HepG2 (cell line): Measurements from ENCODE around the gene QKI. TPM values are rescaled to one million over a fixed set of nuclear protein-coding genes. Genes with fewer than 3 reads are reported as not detected.

Experiments
- ATAC-seq: fragments of 200-7000 bp; cut with Tn5 transposase; 3 replicates; pipeline ENCODE4 v1.9.1; 2020; ENCODE audit warnings: mild to moderate bottlenecking, moderate library complexity
- BruUV-seq: library from RNA; stranded (reverse); fragments of 400-500 nt; replicated peaks from 2 replicates; lab custom pipeline; 2021; lab: Mats Ljungman, UMichigan
- CTCF ChIA-PET: fragments of 300-600 bp; formaldehyde crosslinking; extraction: SDS; loops from one replicate; lab custom pipeline; 2021; ENCODE audit warnings: low total read pairs, inconsistent platforms, low intra/inter-chr PET ratio; lab: Yijun Ruan, JAX
- POLR2A ChIA-PET: fragments of 350-600 bp; sonication (Branson Sonifier 250); formaldehyde crosslinking; loops from one replicate; lab custom pipeline; 2020; ENCODE audit warnings: antibody characterized with exemption, inconsistent platforms; lab: Yijun Ruan, JAX
- DNase-seq: peaks from one replicate; pipeline ENCODE4 v3.0.0-alpha.2; 2015; ENCODE audit warnings: low spot score
- FAIRE-seq: peaks from 3 replicates; lab custom pipeline; 2011; peaks lifted over from hg19 to GRCh38; lab: Jason Lieb, UNC
- H2AFZ ChIP-seq: one replicate; pipeline ENCODE4 v1.6.1; 2011; ENCODE audit warnings: low read length, inconsistent platforms
- H3K27ac ChIP-seq: fragments of 300-600 bp; 3 replicates; pipeline ENCODE4 v1.8.0; 2011; ENCODE audit warnings: mixed run types, mild to moderate bottlenecking, mixed read lengths, low read length, inconsistent platforms; ENCODE audit not compliant: insufficient read depth; ENCODE audit errors: extremely low read length
- H3K27me3 ChIP-seq, 2 experiments: fragments of 200-600 bp in 1 of 2; 2 replicates in 1 of 2; 3 replicates in 1 of 2; pipeline versions ENCODE4 v1.6.0 to v1.8.0; 2011; ENCODE audit warnings: low read length in 2 of 2, mild to moderate bottlenecking in 2 of 2, moderate library complexity in 2 of 2, inconsistent platforms in 1 of 2; ENCODE audit not compliant: insufficient read depth in 2 of 2, control insufficient read depth in 1 of 2
- H3K36me3 ChIP-seq, 2 experiments: fragments of 200-600 bp in 1 of 2; replicated peaks in 1 of 2; 2 replicates in 1 of 2; 3 replicates in 1 of 2; pipeline versions ENCODE4 v1.5.1 to v1.8.0; 2011; ENCODE audit warnings: low read length in 2 of 2, inconsistent platforms in 1 of 2; ENCODE audit not compliant: insufficient read depth in 2 of 2, control insufficient read depth in 1 of 2
- H3K4me1 ChIP-seq: 2 replicates; pipeline ENCODE4 v1.5.1; 2012; ENCODE audit warnings: low read length, inconsistent platforms; ENCODE audit not compliant: insufficient read depth
- H3K4me2 ChIP-seq: 2 replicates; pipeline ENCODE4 v1.6.0; 2011; ENCODE audit warnings: low read depth, low read length, inconsistent platforms
- H3K4me3 ChIP-seq, 3 experiments: fragments of 200-600 bp in 1 of 3; sonication (generic), shearing (Covaris generic) in 1 of 3; replicated peaks in 1 of 3; 2 replicates each; pipeline ENCODE4 v1.5.1; 2011 to 2016; ENCODE audit warnings: low read length in 3 of 3, inconsistent platforms in 2 of 3, low read depth in 2 of 3, mild to moderate bottlenecking in 2 of 3, control low read depth in 1 of 3, mixed read lengths in 1 of 3; ENCODE audit not compliant: insufficient read depth in 1 of 3
- H3K79me2 ChIP-seq: one replicate; pipeline ENCODE4 v1.6.1; 2011; ENCODE audit warnings: low read length, inconsistent platforms; ENCODE audit not compliant: insufficient read depth
- H3K9ac ChIP-seq: 2 replicates; pipeline ENCODE4 v1.6.0; 2011; ENCODE audit warnings: mild to moderate bottlenecking, low read depth, low read length, inconsistent platforms; ENCODE audit not compliant: insufficient read depth
- H3K9me3 ChIP-seq: 2 replicates; pipeline ENCODE4 v1.5.1; 2012; ENCODE audit warnings: mild to moderate bottlenecking, low read length
- H4K20me1 ChIP-seq: 2 replicates; pipeline ENCODE4 v1.6.0; 2011; ENCODE audit warnings: inconsistent platforms, mild to moderate bottlenecking, low read length, moderate library complexity; ENCODE audit not compliant: insufficient read depth
- KDM5A ChIP-seq: fragments of 200-600 bp; sonication (generic); IDR thresholded peaks from 2 replicates; pipeline ENCODE4 v1.7.0; 2018; ENCODE audit warnings: antibody characterized with exemption, mild to moderate bottlenecking, low read length, borderline replicate concordance
- POLR2G ChIP-seq: fragments of 200-400 bp; formaldehyde crosslinking; IDR thresholded peaks from 2 replicates; pipeline ENCODE4 v1.6.1; 2018; ENCODE audit warnings: mild to moderate bottlenecking, low read depth, low read length, moderate library complexity
- TBX2 ChIP-seq: sonication (generic); formaldehyde crosslinking; IDR thresholded peaks from 2 replicates; pipeline ENCODE4 v1.5.0; 2020; ENCODE audit warnings: missing genetic modification reagents, mild to moderate bottlenecking, borderline replicate concordance
- U2AF2 ChIP-seq: fragments of 200-400 bp; formaldehyde crosslinking; IDR thresholded peaks from 2 replicates; pipeline ENCODE4 v1.6.1; 2017; ENCODE audit warnings: low read depth, mild to moderate bottlenecking, low read length
- WIZ ChIP-seq: sonication (generic); formaldehyde crosslinking; IDR thresholded peaks from 2 replicates; pipeline ENCODE4 v1.5.1; 2020; ENCODE audit warnings: mild to moderate bottlenecking, missing genetic modification reagents
- ZFP36L2 ChIP-seq: sonication (generic); formaldehyde crosslinking; IDR thresholded peaks from 2 replicates; pipeline ENCODE4 v1.4.0; 2020; ENCODE audit warnings: missing genetic modification reagents
- ZMYM2 ChIP-seq: sonication (generic); formaldehyde crosslinking; IDR thresholded peaks from 2 replicates; pipeline ENCODE4 v1.8.0; 2022; ENCODE audit warnings: mild to moderate bottlenecking, missing genetic modification reagents
- ZNF18 ChIP-seq: sonication (generic); formaldehyde crosslinking; IDR thresholded peaks from 2 replicates; pipeline ENCODE4 v1.8.0; 2022; ENCODE audit warnings: mild to moderate bottlenecking, missing genetic modification reagents; ENCODE audit not compliant: insufficient replicate concordance
- ZNF205 ChIP-seq: IDR thresholded peaks from 2 replicates; pipeline ENCODE4 v1.6.1; 2018; ENCODE audit warnings: missing biosample characterization, missing genetic modification reagents
- ZNF558 ChIP-seq: sonication (generic); formaldehyde crosslinking; IDR thresholded peaks from 2 replicates; pipeline ENCODE4 v1.9.0; 2022; ENCODE audit warnings: mild to moderate bottlenecking, missing genetic modification reagents, borderline replicate concordance
- WGBS: methylation state at CpG from one replicate; pipeline ENCODE4 v1.1.6; 2017; ENCODE audit warnings: low lambda C conversion rate; 5-methylcytosine and 5-hydroxymethylcytosine counted together
- in situ Hi-C: cut with HindIII; loops from 2 replicates; pipeline ENCODE4 v1.10.0; 2017; ENCODE audit warnings: low pct_unique_long_range_greater_than_20kb; ENCODE audit not compliant: extremely low pct_ligation_motif_present
- intact Hi-C: fragments of 100-400 bp; cut with micrococcal nuclease; formaldehyde crosslinking; loops from one replicate; pipeline ENCODE4 v1.10.0; 2022; ENCODE audit not compliant: unreplicated experiment
- polyA plus RNA-seq, 8 experiments: library from polyadenylated mRNA; depleted of rRNA in 3 of 8; stranded (reverse) in 7 of 8; unstranded in 1 of 8; fragments of >200 nt; fragmentation: Illumina TruSeq in 4 of 8; extraction: Trizol in 4 of 8; gene quantifications; 2 replicates each; pipeline versions ENCODE4 v1.2.1 to v1.2.3, GENCODE V29; 2011 to 2016; ENCODE audit warnings: low read depth in 4 of 8, missing spikeins in 1 of 8, mixed read lengths in 1 of 8; ENCODE audit not compliant: insufficient read depth in 1 of 8
- total RNA-seq, 5 experiments: library from RNA; depleted of rRNA; stranded (reverse); fragments of >200 nt; fragmentation: Illumina TruSeq; extraction: Trizol; gene quantifications; 2 replicates each; pipeline ENCODE4 v1.2.3, GENCODE V29; 2016; ENCODE audit warnings: low read depth in 1 of 5
- TF ChIP-seq, protein P1 (sequence below): sonication (generic); formaldehyde crosslinking; IDR thresholded peaks from 2 replicates; pipeline ENCODE4 v1.4.0; 2020; ENCODE audit warnings: missing genetic modification reagents
- TF ChIP-seq, protein P2 (sequence below): sonication (generic); formaldehyde crosslinking; IDR thresholded peaks from 2 replicates; pipeline ENCODE4 v1.5.0; 2020; ENCODE audit warnings: missing genetic modification reagents, mild to moderate bottlenecking, borderline replicate concordance
- TF ChIP-seq, protein P3 (sequence below): sonication (generic); formaldehyde crosslinking; IDR thresholded peaks from 2 replicates; pipeline ENCODE4 v1.5.1; 2020; ENCODE audit warnings: mild to moderate bottlenecking, missing genetic modification reagents, moderate library complexity
- TF ChIP-seq, protein P4 (sequence below): sonication (generic); formaldehyde crosslinking; IDR thresholded peaks from 2 replicates; pipeline ENCODE4 v1.8.0; 2022; ENCODE audit warnings: missing genetic modification reagents, mild to moderate bottlenecking, borderline replicate concordance

The QKI gene
- total and polyA plus RNA-seq, 2 of the 13 experiments (the other 11 are each of a cell fraction or from before 2014, with no cell fraction given) = 136 to 137 TPM

DNA sequence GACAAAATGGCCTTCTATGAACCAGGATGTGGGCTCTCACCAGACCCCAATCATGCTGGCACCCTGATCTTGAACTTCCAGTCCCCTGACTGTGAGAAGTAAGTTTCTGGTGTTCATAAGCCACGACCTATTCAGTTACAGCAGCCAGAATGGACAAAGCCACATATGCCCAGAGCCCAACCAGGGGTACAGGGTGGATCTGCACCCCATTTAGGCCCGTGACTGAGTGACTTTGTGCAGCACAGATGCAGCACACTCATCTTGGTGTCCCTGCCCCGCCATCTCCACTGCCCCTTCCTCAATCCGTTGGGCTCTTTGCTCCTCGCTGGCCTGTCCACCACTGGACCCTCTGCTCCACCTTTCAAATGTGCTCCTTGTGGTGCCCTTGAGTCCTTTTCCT lies 205.6 kb downstream of the QKI start:
- WGBS = 22% methylated on average over 5 of the region's 5 CpGs
- H4K20me1 ChIP-seq = no peaks in the 10 kb centered on the region
- H2AFZ ChIP-seq = no peak overlapping the region
- H3K4me3 ChIP-seq = no peak overlapping the region
- no peak overlapping the region for H3K27ac ChIP-seq
- no peaks in the 10 kb centered on the region for H3K36me3 ChIP-seq
- FAIRE-seq (no peak), ATAC-seq (no peak), DNase-seq (no peak)
- no peak overlapping the region for H3K4me2 ChIP-seq
- no TSS peak for BruUV-seq
- H3K79me2 ChIP-seq = no peaks in the 10 kb centered on the region
- ChIA-PET CTCF (no interaction called here), POLR2A (no interaction called here)
- no peak overlapping the region for H3K9ac ChIP-seq
- H3K9me3 ChIP-seq = no peaks in the 10 kb centered on the region
- peaks cover 0 to 2% of the 10 kb centered on the region in 2 experiments; a peak in 2 of 5 replicates for H3K27me3 ChIP-seq
- intact Hi-C loops = no loop called here
- H3K4me1 ChIP-seq = no peaks in the 10 kb centered on the region
- in situ Hi-C loops = no loop called here
- TF ChIP-seq U2AF2 (no peak), POLR2G (no peak), ZNF558 (CRISPR knock-in tag) (no peak), ZMYM2 (CRISPR knock-in tag) (no peak), KDM5A (no peak), ZFP36L2 (CRISPR knock-in tag) (no peak), WIZ (CRISPR knock-in tag) (no peak), ZNF205 (CRISPR knock-in tag) (no peak), ZNF18 (CRISPR knock-in tag) (no peak), TBX2 (no peak)
- TF ChIP-seq, protein P1, sequence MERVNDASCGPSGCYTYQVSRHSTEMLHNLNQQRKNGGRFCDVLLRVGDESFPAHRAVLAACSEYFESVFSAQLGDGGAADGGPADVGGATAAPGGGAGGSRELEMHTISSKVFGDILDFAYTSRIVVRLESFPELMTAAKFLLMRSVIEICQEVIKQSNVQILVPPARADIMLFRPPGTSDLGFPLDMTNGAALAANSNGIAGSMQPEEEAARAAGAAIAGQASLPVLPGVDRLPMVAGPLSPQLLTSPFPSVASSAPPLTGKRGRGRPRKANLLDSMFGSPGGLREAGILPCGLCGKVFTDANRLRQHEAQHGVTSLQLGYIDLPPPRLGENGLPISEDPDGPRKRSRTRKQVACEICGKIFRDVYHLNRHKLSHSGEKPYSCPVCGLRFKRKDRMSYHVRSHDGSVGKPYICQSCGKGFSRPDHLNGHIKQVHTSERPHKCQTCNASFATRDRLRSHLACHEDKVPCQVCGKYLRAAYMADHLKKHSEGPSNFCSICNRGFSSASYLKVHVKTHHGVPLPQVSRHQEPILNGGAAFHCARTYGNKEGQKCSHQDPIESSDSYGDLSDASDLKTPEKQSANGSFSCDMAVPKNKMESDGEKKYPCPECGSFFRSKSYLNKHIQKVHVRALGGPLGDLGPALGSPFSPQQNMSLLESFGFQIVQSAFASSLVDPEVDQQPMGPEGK (CRISPR knock-in tag) = no peak
- TF ChIP-seq, protein P2, sequence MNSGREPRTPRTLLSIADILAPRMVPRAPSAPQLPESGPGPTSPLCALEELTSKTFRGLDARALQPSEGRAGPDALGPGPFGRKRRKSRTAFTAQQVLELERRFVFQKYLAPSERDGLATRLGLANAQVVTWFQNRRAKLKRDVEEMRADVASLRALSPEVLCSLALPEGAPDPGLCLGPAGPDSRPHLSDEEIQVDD (CRISPR knock-in tag) = no peak
- TF ChIP-seq, protein P3, sequence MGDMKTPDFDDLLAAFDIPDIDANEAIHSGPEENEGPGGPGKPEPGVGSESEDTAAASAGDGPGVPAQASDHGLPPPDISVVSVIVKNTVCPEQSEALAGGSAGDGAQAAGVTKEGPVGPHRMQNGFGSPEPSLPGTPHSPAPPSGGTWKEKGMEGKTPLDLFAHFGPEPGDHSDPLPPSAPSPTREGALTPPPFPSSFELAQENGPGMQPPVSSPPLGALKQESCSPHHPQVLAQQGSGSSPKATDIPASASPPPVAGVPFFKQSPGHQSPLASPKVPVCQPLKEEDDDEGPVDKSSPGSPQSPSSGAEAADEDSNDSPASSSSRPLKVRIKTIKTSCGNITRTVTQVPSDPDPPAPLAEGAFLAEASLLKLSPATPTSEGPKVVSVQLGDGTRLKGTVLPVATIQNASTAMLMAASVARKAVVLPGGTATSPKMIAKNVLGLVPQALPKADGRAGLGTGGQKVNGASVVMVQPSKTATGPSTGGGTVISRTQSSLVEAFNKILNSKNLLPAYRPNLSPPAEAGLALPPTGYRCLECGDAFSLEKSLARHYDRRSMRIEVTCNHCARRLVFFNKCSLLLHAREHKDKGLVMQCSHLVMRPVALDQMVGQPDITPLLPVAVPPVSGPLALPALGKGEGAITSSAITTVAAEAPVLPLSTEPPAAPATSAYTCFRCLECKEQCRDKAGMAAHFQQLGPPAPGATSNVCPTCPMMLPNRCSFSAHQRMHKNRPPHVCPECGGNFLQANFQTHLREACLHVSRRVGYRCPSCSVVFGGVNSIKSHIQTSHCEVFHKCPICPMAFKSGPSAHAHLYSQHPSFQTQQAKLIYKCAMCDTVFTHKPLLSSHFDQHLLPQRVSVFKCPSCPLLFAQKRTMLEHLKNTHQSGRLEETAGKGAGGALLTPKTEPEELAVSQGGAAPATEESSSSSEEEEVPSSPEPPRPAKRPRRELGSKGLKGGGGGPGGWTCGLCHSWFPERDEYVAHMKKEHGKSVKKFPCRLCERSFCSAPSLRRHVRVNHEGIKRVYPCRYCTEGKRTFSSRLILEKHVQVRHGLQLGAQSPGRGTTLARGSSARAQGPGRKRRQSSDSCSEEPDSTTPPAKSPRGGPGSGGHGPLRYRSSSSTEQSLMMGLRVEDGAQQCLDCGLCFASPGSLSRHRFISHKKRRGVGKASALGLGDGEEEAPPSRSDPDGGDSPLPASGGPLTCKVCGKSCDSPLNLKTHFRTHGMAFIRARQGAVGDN (CRISPR knock-in tag) = no peak
- TF ChIP-seq, protein P4, sequence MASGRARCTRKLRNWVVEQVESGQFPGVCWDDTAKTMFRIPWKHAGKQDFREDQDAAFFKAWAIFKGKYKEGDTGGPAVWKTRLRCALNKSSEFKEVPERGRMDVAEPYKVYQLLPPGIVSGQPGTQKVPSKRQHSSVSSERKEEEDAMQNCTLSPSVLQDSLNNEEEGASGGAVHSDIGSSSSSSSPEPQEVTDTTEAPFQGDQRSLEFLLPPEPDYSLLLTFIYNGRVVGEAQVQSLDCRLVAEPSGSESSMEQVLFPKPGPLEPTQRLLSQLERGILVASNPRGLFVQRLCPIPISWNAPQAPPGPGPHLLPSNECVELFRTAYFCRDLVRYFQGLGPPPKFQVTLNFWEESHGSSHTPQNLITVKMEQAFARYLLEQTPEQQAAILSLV (CRISPR knock-in tag) = no peak
